Left ventricle myocardium superior (tissue), 1 donor: Measurements from ENCODE around the gene MVB12B. TPM values are rescaled to one million over a fixed set of nuclear protein-coding genes. Genes with fewer than 3 reads are reported as not detected.

Source experiments
- ATAC-seq: fragments of 200-7000 bp; cut with Tn5 transposase; one replicate; pipeline ENCODE4 v1.9.1; 2020; ENCODE audit warnings: mild to moderate bottlenecking, moderate library complexity
- DNase-seq: peaks from one replicate; pipeline ENCODE4 v3.0.0-alpha.2; 2020
- intact Hi-C: fragments of 100-400 bp; cut with micrococcal nuclease; formaldehyde crosslinking; loops from one replicate; pipeline ENCODE4 v1.11.0; 2022
- total RNA-seq: library from RNA; stranded (reverse); fragmentation: NEBNext Ultra II Directional; extraction: Animal tissue kit (Norgen Biotek cat#: 25700); gene quantifications from one replicate; pipeline ENCODE4 v1.2.1, GENCODE V29; 2021
- donor health status: DM: no; HTN: yes; CAD: no; lungs with severe emphysema.

The MVB12B gene
- total RNA-seq, 1 donor from 2014 or later: 11.8 TPM

DNA sequence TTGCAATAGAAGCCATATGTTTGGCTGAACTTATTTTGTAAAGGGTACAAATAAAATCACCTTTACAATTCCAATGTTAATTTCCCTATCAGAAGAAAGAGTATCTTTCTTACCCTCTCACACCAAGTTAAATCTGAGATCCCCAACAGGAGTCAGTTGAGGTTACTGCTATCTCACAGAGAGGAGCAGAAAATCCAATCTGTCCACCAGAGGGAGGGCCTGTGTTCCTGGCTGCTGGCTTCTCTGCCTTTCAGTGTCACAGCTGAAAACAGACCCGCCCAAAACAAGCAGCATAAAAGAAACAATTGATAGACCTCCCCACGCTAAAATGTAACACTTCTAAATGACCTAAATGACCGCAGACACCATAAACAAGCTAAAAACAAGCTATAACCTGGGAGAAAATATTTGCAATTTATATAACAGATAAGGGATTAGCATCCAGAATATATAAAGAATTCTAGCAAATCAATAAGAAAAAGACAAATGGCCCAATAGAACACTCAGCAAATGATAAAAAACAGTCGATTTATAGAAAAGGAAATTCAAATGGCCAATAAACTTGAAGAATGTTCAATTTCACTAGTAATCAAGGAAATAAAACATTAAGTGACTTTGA lies 24.5 kb upstream of the MVB12B start:
- DNase-seq: peak; percentile 48
- intact Hi-C loops: loop anchor here (5.0 kb wide), 1 partner anchor 95 kb away; no protein-coding TSS in a partner anchor
- ATAC-seq: peak; percentile 87

DNA sequence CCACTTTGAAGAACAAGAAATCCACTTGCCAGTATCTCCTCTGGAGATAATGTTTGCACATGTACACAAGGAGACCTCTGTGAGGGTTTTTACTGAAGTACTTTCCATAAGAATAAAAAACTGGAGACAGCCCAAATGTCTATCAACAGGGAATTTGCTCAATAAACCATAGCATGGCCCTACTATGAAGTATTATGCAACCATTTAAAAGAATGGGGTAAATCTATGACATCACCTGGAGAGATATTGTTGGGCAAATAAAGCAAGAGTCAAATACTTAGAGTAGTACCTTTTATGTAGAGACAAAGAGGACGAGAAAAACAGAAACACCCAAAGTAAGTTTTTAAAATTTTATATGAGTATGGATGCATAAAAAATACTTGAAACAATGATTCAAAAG lies 23.9 kb upstream of the MVB12B start:
- ATAC-seq (no peak), DNase-seq (no peak)
- intact Hi-C loops: loop anchor here (5.0 kb wide), 1 partner anchor 95 kb away; no protein-coding TSS in a partner anchor

DNA sequence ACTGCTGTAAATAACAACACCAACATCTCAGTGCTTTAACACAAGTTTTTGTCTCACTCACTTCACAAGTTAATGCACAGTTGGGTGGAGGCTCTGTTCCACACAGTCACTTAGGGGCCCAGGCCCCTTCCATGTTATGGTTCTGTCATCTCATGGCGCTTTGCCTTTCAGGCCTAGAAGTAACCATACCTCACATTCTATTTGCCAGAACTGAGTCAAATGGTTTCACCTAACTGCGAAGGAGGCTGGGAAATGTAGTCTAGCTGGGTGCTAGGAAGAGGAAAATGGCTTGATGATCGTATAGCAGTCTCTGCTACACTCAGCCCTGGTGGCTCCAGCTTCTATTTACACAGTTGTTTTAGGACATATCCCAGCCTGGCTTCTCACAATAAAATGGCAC lies 23.1 kb upstream of the MVB12B start:
- no peak for DNase-seq
- intact Hi-C loops: loop anchor here (5.0 kb wide), 1 partner anchor 94 kb away; no protein-coding TSS in a partner anchor
- no peak for ATAC-seq

DNA sequence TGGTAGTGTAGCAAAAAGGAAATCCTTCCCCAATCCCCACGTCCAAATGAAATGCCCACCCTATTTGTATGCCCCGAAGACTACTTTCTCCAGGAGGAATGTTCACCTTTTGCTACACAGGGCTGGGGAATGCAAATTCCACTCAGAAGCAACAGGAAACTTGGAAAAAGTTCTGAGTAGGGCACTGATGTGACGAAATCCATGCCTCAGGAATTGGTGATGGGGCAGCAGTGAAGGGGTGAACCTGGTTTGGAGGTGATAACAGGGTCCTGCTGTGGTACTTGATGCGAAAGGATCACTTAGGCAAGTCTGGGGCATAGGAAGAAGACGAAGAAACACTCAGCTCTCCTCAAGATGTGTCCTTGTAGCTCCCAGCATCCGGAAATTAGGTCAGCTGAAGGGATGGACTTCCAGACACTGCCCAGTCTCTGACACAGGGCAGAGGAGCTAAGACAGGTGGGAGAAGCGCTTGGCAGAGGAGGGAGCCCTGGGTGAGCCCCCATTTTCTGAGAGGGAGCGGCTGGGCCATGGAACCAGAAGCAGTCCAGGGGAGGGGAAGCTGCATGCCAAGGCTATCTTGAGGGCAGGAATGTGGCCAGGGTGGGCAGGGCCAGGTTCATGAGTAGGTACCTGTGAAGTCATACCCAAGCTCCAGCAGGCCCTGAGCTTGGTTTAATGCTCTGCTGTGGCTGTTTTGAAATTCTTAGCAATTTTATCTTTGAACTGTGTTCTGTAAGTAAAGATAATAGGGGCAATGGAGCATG lies 22.2 kb upstream of the MVB12B start:
- intact Hi-C loops: loop anchor here (5.0 kb wide), 1 partner anchor 93 kb away; no protein-coding TSS in a partner anchor
- no peak for DNase-seq

DNA sequence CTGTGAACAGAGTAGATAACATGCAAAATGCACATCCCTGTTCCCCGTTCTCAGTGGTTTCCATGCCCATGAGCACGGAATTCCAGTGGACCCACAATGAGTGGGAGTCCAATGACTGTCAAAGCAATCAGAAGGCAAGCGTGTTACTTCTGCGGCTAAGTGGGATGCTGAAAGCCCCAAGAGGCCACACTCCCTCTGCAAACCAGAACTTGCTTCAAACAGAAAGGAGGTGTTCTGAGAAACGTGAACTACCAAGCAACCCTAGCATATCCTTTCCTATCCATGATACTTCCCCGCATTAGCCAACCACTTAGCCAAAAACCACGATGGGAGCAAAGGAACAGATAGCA lies 21.7 kb upstream of the MVB12B start:
- intact Hi-C loops: loop anchor here (5.0 kb wide), 1 partner anchor 92 kb away; no protein-coding TSS in a partner anchor
- DNase-seq (no peak), ATAC-seq (no peak)

More for the DNA sequence above, 22.2 kb upstream of the MVB12B start:
- ATAC-seq: no peak

DNA sequence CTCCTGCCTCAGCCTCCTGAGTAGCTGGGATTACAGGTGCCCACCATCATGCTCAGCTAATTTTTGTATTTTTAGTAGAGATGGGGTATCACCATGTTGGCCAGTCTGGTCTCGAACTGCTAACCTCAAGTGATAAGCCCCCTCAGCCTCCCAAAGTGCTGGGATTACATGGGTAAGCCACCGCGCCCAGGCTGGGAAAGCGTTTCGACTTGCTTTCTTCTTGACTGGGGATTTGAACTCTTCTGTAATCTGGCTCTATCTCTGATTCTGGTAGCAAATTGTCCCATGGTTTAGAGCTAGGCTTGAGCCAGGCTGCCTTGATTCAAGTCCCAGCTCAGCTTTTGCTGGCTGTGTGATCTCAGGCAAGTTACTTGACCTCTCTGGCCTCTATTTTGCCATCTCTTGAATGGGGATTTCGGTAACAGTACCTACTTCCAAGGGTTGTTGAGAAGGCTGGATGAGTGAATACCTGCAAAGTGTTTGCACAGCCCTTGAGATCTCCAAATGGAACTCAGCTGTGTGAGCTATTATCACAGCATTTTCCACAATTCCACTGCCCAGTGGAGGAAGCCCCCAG lies 20.5 kb upstream of the MVB12B start:
- DNase-seq: no peak
- intact Hi-C loops: no loop called here
- no peak for ATAC-seq

DNA sequence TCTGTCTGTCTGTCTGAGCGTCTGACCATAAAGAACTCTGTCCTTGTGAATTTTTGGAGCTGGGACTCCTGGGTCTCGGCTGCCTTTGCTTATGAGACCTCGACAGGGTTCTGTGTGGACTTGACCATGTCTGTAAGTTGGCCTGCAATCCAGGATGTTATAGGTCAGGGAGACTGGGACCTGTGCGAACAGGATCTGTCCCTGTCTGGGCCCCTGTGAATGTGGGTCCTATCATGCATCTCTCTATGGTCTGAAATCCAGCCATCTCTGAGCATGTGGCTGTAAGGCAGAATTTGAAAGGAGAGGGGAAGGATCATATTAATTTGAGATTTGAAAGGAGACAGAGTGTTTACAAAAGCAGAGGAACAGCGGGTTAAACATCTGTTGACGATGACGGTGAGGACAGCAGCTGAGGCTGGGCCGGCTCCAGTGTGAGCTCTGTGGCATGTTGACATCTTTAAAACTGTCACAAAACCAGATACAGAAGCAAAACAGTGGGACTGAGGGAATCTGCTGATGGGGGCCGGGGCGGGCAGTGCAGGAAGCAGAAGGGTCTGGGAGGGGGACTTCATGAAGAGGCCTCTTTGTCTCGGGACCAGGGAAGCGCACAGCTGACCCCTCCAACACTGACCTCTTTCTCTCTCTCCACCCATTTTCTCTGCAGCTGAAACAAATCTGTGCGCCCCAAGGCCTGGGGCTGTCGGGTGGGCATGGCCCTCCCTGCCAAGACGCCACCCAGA lies 19.1 kb upstream of the MVB12B start:
- ATAC-seq: peak; percentile 25
- intact Hi-C loops: no loop called here
- no peak for DNase-seq

DNA sequence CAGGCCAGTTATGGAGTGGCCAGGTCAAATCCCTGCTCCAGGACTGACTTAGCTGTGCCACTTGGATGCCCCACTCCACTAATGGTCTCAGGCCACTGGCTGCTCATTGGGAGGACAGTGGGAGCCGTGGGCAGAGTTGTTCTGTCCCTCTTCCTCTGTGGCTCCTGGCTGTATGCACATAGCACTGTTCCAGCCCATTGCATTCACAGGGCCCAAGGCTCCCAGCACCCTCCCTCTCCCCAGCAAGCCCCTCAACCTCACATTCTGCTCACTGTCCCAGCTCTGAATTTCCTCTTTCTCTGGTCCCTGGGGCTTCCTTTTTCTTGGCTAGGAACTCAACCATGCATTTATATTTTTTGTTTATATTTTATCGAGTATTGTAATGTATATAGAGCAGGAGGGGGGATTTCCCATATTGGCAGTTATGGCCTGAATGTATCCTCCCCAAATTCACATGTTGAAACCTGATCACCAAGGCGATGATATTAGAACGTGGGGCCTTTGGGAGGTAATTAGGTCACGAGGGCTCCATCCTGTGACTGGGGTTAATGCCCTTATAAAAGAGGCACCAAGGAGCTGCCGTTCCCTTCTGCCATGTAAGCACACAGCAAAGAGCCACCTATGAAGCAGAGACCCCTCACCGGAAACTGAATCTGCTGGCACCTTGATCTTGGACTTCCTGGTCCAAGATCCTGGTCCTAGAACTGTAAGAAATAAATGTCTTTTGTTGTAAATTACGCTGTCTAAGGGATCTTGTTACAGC lies 17.0 kb upstream of the MVB12B start:
- DNase-seq (no peak), ATAC-seq (no peak)
- intact Hi-C loops: no loop called here

DNA sequence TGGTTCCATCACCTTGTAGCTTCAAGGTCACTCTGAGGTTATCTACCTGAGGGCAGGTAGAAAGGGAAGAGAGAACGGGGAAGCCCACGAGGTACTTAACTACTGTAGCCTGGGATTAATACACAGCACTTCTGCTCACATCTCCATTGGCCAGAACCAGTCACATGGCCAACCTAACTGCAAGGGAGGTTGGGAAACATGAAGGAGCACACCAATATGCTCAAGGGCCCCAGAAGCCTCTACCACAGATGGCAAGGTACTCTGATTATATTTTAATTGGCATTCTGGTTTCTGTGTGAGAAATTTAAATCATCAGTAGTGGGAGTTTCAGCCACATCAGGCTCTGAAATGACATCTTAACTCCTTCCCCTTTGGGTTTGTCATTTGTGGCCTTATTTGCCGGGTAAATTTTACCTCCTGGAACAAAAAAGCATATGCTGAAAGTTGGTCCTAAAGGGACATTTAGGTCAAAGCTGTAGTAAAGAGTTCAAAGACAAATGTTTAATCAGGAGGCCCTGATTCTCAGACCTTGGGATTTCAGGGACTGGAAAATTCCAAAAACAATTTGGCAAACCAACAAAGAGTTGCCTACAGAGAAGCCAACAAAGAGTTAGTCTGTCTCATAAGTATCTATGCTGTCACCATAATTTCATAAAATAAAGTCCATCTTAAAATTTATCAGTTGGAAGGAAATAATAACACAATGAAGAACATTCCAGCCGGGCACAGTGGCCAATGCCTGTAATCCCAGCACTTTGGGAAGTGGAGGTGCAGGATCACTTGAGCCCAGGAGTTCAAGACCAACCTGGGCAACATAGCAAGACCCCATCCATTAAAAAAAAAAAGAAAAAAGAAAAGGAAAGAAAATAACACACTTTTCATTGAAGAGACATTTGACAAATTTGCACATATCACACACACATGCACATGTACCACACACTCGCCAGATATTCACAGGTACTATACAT lies 13.8 kb upstream of the MVB12B start:
- ATAC-seq (no peak), DNase-seq (no peak)
- intact Hi-C loops: no loop called here

DNA sequence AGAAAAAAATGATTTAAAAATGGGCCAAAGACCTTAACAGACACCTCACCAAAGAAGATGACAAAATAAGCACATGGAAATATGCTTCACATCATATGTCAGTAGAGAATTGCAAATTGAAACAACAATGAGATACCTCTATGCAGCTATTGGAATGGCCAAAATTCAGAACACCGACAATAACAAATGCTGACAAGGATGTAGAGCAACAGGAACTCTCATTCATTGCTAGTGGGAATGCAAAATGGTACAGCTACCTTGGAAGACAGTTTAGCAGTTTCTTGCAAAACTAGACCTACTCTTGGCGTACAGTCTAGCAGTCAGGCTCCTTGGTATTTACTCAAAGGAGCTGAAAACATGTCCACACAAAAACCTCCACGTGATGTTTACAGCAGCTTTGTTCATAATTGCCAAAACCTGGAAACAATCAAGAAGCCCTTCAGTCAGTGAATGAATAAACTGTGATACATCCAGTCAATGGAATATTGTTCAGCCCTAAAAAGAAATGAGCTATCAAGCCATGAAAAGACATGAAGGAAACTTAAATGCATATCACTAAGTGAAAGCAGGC lies 10.5 kb upstream of the MVB12B start:
- no peak for DNase-seq
- intact Hi-C loops: loop anchor here (5.0 kb wide), 1 partner anchor 81 kb away; no protein-coding TSS in a partner anchor
- ATAC-seq: no peak

DNA sequence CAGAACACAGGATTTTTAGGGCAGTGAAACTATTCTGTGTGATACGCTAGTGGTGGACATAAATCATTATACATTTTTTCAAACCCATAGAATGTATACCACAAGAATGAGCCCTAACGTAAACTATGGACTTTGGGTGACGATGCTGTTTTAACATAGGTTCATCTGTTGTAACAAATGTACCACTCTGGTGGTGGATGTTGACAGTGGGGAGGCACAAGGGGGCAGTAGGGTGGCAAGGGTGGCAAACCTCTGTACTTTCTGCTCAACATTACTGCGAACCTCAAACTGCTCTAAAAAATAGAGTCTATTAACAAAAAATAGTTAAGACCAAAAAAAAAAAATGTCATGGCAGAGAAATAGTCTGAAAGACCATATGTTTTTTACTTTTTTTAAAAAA lies 9.1 kb upstream of the MVB12B start:
- intact Hi-C loops: loop anchor here (5.0 kb wide), 1 partner anchor 80 kb away; no protein-coding TSS in a partner anchor
- ATAC-seq: peak; percentile 63
- DNase-seq: no peak

DNA sequence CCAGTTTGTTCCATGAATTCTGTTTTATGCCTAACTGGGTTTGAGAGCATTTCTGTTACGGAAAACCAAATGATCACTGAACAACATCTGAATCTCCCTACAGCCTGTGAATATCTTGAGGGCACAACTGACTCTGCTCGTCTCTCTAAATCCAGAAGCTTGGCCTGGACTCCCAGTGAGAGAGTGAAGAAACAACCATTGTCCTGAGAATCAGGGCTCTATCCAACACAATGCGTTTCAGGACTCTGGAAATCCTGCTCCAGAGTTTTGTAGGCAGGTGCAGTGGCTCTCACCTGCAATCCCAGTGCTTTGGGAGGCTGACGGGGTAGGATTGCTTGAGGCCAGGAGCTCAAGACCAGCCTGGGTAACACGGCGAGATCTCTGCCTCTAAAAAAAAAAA lies 7.8 kb upstream of the MVB12B start:
- intact Hi-C loops: loop anchor here (5.0 kb wide), 1 partner anchor 78 kb away; no protein-coding TSS in a partner anchor
- DNase-seq: no peak
- no peak for ATAC-seq

DNA sequence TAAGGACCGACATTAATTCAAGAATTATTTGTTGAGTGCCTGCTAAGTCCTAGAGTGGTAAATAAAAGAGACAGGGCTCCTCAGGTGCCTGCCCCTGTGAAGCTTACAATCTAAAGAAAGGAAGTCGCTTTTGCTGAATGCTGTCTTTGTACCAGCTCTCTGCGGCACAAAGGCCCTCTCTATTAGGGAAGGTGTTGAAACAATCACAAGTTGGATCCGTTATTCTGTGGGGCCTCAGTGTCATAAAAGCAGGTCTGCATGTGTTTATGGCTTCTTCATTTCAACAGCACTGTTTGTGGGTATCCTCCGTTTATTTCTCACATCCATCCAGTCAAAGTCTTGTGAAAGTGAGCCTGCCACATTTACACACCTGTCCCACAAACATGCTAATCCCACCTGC lies 7.0 kb upstream of the MVB12B start:
- intact Hi-C loops: loop anchor here (5.0 kb wide), 1 partner anchor 78 kb away; no protein-coding TSS in a partner anchor
- DNase-seq: no peak
- no peak for ATAC-seq

DNA sequence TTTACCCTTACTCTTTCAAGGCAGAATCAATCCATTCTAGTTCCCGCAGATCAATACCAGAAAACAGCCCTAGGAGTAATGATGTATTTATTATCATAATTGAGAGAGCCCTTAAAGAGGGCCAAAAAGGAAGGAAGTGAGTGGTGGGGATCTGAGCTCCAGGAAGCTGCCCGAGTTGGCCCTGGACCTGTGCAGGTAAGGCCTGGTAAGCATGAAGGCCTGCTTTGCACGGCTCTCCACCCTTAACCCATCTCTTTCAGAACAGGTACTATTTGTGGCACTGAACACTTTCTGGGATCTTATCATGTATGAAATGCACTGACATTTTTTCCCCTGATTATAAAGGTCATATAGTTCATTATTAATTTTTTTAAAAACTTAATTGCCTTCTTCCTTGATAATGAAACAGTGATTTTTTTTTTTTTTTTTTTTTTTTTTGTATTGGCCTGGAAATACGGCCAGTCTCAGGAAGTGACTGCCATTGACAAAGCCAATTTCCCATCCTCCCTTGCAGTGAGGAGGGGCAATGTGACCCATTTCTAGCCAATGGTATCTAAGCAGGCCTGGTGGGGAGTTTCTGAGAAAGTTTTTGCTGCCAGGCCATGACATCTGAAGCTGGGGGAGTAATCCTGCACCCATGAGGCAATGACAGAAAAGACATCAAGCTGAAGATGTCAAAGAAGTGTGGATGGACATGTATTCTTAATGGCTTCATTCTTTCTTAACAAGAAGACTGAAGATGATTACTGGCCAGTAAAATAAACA lies 6.3 kb upstream of the MVB12B start:
- ATAC-seq (no peak), DNase-seq (no peak)
- intact Hi-C loops: no loop called here

DNA sequence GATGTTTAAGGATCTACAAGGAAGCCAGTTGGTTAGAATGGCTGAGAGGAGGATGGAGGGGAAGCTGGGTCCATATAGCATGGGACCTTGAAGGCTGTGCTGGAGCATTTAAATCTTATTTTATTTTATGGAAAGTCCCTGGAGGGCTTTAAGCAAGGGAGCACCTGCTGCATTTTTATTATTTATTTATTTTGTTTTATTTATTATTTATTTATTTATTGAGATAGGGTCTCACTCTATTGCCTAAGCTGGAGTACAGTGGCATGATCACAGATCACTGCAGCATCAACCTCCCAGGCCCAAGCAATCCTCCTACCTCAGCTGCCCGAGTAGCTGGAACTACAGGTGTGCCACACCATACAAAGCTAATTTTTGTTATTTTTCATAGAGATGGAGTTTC lies 4.9 kb upstream of the MVB12B start:
- DNase-seq: no peak
- ATAC-seq: no peak
- intact Hi-C loops: no loop called here

DNA sequence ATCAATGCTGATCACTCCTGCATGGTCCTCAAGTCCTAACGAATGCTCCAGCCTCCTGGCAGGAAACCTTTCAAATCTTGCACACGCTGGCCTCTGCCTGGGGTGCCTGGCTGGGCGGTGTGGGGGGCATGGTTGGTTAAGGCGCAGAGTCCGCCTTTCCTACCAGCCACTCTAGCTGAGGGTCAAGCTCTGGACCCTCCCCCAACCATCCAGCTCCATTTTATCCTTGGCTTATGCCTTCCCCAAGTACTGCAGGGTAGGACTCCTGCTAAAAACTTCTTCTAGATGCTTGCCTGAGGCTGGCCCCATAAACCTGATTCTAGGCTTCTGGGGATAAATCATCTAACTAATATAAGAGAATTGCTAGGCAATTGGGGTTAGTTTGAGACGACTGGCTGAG lies 808 bp upstream of the MVB12B start:
- ATAC-seq (no peak), DNase-seq (no peak)
- intact Hi-C loops: no loop called here
